GM19397 (cell line): ENCODE measurements around the gene CLVS2.

ENCODE experiments used
- ATAC-seq: cut with Tn5 transposase; IDR thresholded peaks from one replicate; pipeline ENCODE4 v1.9.1; 2021; ENCODE audit warnings: mild to moderate bottlenecking, moderate library complexity; ENCODE audit not compliant: unreplicated experiment

The CLVS2 gene

GRCh38 chr6:123118811-123119210 lies 122.8 kb downstream of the CLVS2 start:
- ATAC-seq, result no peak
